GM23338 (cell line): ENCODE measurements around the gene ITPR3.

ENCODE experiments used
- CREB1 ChIP-seq: fragments of 250-450 bp; sonication (Bioruptor Pico); IDR thresholded peaks from 2 replicates; pipeline ENCODE4 v1.5.0; 2020; ENCODE audit warnings: low read depth, mild to moderate bottlenecking, moderate library complexity
- CTCF ChIP-seq, 2 experiments: fragments of 200-600 bp in 1 of 2; sonication (generic) in 1 of 2; conservative IDR thresholded peaks; 2 replicates each; pipeline versions ENCODE4 v1.5.1 to v1.6.1; 2016 to 2017; ENCODE audit warnings: antibody characterized with exemption in 2 of 2, low read depth in 2 of 2, mild to moderate bottlenecking in 2 of 2, moderate library complexity in 1 of 2
- EZH2 ChIP-seq: fragments of 200-600 bp; sonication (generic); IDR thresholded peaks from one replicate; pipeline ENCODE4 v1.8.0; 2017; ENCODE audit warnings: antibody characterized with exemption, mild to moderate bottlenecking, low read depth; ENCODE audit not compliant: unreplicated experiment
- EZH2phosphoT487 ChIP-seq: fragments of 200-600 bp; sonication (generic); IDR thresholded peaks from one replicate; pipeline ENCODE4 v1.8.1; 2018; ENCODE audit warnings: antibody characterized with exemption; ENCODE audit not compliant: unreplicated experiment
- JUNB ChIP-seq: IDR thresholded peaks from one replicate; pipeline ENCODE4 v1.6.1; 2016; ENCODE audit warnings: antibody characterized with exemption; ENCODE audit not compliant: unreplicated experiment
- NANOG ChIP-seq: IDR thresholded peaks from 2 replicates; pipeline ENCODE4 v1.6.1; 2016; ENCODE audit warnings: antibody characterized with exemption, borderline replicate concordance
- POLR2AphosphoS5 ChIP-seq: IDR thresholded peaks from 2 replicates; pipeline ENCODE4 v1.6.1; 2016; ENCODE audit warnings: antibody characterized with exemption, low read depth
- ZNF462 ChIP-seq: fragments of 250-450 bp; sonication (Bioruptor Pico); IDR thresholded peaks from 2 replicates; pipeline ENCODE4 v1.5.0; 2020; ENCODE audit warnings: mild to moderate bottlenecking, moderate library complexity

GRCh38 chr6:33691456-33692077, 70.4 kb downstream of the ITPR3 start:
- TF ChIP-seq POLR2AphosphoS5 (no peak), CTCF (conservative IDR thresholded peaks at IDR 0.05; ENCODE audit: low read depth in 2 of 2) (no peak), EZH2 (no peak), EZH2phosphoT487 (no peak), NANOG (no peak), CREB1 (no peak), JUNB (no peak), ZNF462 (CRISPR knock-in tag) (no peak)
